HK-2 (cell line): ENCODE measurements around the gene KCNF1.
"Not testable (repeated sequence)": the region's sequence is repeated elsewhere in the genome, so short reads cannot be mapped to it uniquely, and the experiment has no call there.

Experiments used
- DNase-seq: peaks from one replicate; pipeline ENCODE4 v3.0.0-alpha.2; 2018; ENCODE audit not compliant: unreplicated experiment

KCNF1 gene

DNA sequence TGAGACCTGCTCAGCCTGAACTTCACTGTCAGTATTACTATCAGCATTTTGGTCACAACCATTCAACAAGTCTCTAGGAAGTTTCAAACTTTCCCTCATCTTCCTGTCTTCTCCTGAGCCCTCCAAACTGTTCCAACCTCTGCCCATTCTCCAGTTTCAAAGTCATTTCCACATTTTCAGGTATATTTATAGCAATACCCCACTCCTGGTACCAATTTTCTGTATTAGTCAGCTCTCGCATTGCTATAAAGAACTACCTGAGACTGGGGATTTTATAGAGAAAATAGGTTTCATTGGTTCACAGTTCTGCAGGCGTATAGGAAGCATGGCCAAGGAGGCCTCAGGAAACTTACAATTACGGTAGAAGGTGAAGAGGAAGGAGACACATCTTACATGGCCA, 27.3 kb downstream of the KCNF1 start:
- no peak for DNase-seq

DNA sequence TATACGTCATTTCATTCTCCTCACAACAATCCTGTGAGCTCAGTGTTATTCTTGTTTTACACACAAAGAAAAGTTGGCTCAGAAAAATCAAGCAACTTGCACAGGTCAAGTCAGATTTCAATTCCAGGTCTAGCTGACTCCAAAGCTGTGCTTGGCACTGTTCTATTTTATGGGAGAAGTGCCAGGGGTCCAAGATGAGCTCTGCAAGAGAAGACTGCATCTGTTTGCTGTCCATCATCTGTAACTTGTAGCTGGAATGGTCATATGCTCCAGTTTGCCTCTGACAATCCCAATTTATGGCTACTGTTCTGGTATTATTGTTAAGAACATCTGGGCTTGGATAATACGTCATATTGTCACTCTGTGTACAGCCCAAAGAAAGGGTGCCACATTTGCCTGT, 28.9 kb downstream of the KCNF1 start:
- no peak for DNase-seq

DNA sequence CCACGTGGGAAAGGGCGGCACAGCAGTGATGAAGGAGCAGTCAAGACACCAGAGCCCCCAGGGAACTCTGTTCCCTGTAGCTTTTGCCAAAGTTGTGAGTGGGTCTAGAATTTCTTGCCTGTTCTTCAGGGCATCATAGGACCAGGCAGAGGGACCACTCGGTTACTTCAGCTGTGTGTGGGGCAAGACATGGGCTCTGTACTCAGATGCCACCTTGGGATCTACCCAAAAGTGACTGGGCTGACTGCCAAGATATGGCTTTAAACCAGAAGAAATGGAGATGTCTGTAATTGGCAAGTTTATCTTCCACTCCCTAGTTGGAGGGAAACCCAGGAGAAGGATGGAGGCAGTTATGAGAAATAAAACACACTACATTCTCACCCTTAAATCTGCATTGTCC, 29.6 kb downstream of the KCNF1 start:
- DNase-seq: no peak

DNA sequence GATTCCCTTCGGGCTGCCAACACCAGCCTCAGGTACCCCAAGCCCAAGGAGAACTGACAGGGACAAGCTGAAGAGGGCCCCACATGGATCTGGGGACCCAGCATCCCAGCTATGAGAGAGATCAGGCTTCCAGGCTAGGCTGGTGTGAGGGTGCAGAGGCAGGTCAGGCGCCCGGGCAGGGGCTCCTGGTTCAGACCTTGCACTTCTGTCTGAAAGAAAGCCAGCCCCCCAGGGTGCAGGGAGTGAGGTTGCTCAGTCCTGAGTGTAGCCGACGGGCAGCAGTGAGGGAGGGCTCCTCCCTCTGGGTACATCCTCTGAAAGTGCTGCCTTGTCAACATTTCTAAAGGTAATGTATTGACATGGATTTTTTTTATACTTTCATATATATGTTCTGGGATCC, 33.1 kb downstream of the KCNF1 start:
- DNase-seq: no peak

DNA sequence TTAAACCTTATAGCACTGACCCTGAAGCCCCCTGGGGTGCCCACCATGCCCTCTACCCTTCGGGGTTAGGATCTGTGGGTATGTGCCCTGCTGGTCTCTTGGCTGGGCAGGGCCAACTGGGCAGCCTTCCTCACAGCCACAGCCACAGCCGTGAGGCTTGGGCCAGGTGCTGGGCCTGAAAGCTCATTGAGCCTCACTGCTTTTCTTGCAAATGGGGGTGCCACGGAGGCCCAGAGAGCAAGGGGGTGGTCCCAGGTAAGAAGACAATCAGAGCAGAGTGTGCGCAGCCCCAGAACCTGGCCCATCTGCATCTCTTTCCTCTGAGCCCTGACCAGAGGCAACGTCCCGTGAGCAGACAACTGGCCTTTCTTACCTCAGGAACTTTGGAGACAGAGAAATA, 34.7 kb downstream of the KCNF1 start:
- DNase-seq: no peak

DNA sequence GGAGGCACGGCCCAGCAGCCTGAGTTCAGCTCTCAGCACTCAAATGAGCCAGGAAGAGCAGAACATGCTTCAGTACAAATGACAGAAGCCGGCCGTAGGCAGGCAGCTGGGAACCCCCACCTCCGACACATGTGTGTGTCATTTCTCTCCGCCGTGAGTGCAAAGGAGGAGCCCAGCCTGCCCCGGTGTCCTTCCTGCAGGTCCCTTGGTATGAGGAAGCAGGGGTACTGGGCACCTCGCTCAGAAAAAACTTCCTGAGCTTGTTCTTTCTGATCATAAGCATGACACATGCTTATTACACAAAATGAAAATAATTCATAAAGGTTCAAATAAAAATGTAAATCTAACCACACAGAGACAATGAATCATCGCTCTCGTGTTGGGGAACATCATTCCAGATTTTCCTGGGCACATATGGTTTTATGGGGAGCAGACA, 35.3 kb downstream of the KCNF1 start:
- no peak for DNase-seq

DNA sequence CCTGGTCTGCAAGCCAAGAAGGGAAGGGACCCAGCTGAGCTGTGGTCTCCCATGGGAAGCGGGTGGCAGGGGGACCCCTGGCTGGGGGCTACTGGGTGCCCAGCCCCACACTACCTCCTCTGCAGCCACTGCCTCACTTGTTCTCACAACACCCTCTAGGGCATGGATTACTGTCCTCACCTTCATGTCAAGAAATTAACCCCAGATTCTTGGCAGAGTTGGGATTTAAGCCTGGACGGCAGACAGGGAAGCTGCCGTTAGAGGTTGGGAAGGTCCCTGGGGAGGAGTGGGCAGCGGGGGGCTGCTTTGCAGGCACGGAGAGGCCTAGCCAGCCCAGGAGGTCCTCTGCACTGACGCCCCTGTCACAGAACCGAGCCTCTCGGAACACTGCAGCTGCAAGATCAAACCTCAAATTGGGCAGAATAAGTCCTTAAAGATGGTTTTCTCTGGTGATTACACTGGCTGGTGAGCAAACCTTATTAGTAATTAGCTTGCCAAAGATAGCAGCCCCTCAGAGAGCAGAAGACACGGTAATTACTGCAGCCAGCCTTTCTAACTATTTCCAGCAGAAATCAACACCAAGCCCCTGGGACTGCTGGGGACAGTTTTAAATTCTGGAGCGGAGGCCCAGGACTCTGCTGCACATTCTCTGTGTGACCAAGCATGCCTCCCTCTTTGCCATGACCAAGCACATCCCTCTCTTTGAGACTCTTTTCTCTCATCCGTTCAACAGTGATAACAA, 35.9 kb downstream of the KCNF1 start:
- no peak for DNase-seq

DNA sequence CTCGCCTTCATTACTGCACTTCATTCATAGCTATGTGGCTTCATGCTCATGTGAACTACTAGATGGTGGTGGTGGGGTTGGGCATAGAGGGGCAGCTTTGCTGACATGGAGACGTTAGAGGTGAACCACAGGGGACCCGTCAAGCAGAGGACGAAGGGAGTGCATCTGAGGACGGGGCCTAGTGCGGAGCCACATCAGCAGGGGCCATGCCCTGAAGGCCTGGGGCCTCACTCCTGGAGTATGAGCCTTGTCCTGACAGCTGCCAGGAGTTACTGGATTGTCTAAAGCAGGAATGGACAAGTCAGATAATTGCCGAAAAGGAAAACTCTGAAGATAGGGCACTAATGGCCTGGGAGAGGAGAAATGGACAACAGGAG, 36.4 kb downstream of the KCNF1 start:
- no peak for DNase-seq

DNA sequence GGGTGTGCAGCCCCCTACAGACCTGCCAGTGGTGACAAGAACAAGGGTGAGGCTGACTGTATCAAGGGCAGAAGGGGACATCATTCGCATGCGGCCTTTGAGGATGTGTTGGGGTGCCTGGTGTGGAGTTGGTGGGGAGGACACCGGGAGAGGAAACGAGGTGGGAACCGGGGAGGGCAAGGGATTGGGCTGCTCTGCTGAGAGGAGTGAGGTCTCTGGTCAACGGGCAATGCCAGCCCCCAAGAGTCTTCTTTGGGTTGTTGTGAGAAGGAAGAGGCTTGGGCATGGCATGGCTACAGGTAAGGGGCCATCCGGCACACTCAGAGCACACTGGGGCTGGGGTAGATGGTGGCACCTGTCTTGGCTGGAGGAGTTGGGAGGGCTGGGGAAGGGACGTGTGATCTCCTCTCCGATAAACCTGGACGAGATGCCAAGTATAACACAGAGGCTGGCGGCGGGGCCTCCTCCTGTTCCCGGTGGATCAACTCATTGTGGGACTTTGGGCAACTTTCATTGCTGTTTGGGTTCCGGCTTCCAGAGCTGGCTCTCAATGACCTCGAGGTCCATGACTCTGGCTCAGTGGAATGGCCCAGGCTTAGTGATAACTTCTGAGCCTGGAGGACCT, 37.0 kb downstream of the KCNF1 start:
- no peak for DNase-seq

DNA sequence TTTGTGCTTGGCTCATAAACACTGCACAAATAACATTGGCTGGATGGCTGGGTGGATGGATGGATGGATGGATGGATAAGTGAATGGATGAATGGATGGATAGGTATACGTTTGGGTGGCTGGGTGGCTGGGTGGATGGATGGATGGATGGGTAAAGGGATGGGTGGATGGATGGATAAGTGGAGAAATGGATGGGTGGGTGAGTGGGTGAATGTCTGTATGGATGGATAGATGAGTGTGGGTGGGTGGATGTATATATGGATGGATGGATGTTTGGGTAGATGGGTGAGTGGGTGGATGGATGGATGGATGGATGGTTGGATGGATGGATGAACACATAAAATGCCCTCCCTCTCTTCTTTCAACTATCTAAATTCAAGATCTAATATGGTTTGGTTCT, 38.1 kb downstream of the KCNF1 start:
- no peak for DNase-seq

DNA sequence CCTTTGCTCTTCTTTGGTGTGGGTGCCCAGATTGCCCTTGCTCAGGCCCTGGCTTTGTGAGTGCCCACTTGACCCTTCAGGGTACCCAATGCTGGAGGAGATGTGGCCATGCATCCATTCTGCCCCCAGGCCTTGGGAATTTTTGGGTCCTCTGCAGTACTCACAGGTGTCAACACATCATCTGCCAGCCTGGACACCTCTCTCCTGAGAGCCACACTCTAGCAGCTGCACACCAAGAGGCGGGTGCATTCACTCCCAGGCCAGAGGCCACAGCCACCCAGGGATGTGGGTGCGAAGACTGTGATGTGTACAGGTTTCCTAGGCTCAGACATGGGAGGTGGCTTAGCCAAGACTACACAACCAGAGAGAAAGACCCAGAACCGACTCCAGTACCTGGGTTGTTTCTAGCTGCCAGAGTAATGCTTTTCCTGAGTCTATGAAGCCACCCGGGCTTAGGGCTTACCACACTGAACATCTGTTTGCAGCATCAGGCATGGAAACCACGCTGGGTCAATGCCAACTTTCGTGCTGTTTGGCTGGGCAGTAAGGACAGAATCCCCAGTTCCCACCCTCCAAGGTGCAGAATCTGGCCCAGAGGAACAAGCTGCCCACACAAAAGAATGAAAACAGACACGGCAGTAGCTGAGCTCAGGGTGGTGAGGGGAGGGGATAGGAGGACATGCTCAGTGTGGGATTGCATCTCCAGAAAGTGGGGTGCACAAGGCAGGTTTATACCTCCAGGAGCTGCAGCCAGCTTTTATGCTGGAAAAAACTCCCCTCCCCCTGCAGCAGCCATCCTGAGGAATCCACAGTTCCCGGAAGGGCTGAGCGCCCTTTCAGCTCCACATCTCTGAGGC, 40.1 kb downstream of the KCNF1 start:
- no peak for DNase-seq

DNA sequence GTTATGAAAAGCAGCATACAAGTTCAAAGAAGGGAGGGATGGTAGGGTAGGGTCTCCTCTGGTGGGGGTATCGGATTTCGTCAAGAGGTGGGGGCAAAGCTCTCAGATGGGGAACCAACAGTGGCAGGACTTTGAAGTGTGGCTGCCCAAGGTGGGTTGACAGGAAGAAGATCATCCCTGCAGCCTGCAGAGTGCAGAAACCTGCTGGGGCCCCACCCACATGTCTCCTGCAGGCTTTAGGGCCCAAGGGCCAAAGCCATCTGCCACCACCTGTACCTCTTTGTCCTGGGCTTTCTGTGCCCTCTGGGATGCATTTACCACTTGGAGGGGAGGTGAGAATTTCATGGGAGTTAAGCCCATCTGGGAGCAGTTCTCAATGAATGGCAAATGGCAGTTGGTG, 42.7 kb downstream of the KCNF1 start:
- DNase-seq: no peak

DNA sequence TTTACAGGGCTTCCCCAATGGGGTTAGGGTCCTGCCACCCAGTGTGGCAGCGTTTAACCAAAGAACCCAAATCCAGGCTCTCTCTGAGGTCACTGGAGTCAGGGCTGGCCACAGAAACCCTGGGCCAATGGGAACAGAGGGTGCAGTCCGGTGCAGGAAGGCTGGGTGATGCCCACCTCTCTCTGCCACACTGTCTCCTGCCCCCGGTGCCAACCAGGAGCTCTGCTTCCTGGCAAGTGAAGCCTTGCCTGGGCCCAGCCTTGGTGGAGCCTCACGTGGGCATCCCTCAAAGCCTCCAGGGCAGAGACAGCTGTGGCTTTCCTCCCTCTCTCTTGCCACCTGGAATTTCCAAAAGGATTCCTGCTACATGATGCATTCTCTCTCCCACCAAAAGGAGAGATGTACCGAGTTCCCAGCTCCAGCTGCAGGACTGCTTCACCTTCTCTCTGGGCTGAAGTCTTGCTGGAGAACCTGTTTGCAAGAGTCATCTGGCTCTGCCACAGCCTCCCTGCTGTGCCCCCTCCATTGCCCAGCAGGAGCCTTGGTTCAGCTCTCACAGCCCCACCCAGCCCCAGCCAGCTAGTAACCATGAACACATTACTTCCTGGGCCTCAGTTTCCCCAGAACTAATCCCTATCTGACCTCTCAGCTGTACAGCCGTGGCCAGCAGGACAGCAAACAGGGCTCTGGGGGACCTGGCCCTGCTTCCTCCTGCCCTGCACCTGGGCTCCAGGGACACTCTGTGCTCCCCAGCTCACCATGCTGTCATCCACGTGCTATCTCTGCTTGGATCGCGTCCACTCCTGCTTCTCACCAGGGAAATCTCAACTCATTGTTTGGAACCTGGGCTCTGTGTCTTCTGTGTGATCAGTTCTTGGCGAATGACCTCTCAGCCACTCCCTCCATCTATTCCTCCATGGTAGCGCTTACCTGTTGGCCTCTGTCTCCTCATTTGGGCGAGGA, 43.4 kb downstream of the KCNF1 start:
- no peak for DNase-seq

DNA sequence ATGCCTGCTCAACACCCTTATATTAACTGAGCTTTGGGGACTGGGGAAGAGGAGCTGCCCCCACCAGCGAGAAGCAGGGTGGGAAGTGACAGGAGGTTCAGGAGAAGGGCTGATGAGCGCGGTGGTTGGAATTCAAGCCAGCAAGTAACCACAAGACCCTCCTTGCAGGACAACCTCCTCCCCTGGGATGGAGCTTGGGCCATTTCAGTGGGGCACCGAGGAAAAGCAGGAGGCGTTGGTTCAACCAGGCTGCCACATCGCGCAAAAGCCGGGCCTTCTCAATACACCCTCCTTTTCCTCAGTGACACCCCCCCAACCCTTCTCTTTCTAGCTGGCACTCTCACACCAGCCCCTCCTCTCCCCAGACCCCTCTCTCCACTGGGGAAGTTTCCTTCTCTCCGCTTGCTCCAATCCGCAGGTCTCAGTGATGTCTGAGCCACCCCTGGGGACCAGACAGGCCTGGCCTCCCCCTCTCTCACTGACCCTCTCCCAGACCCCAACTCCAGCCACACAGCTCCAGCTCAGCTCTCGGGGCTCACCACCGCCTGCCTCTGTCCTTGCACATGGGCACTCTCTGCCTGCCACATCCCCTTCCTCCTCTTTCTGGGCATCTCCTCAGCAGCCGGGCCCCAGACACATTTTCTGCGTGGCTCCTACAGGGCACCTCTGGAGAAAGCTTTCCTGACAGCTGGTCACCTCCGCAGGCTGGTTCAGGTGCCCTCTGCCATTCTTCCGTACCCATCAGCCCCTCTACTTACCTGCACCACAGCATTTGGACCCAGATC, 44.5 kb downstream of the KCNF1 start:
- no peak for DNase-seq

DNA sequence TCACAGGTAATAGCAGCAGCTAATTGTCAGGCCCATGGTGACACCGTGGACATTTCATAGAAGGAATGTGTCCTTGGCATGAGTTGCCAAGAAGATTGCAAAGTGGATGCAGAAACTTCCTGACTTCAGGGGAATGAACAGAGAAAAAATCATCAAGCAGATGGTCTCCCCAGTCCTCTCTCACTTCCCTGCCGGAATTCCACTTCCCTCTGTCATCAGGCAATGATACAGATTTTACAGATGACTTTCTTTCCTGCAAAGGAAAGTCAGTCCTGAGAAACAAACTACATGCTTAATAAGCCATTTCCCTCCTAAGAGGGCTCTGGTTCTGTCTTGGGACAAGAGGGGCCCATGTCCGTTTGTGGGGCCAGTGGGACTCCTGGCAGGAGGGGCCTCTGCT, 45.7 kb downstream of the KCNF1 start:
- DNase-seq: no peak

DNA sequence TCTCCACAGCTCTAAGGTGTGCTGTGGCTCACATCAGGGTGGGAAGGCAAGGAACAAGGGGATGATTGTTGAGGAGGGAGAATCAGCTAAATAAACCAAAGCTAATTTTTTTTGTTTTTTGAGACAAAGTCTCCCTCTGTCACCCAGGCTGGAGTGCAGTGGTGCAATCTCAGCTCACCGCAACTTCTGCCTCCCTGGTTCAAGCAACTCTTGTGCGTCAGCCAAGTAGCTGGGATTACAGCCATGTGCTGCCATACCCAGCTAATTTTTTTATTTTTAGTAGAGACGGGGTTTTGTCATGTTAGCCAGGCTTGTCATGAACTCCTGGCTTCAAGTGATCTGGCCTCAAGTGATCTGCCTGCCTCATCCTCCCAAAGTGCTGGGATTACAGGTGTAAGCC, 46.7 kb downstream of the KCNF1 start:
- DNase-seq: not testable (repeated sequence)

DNA sequence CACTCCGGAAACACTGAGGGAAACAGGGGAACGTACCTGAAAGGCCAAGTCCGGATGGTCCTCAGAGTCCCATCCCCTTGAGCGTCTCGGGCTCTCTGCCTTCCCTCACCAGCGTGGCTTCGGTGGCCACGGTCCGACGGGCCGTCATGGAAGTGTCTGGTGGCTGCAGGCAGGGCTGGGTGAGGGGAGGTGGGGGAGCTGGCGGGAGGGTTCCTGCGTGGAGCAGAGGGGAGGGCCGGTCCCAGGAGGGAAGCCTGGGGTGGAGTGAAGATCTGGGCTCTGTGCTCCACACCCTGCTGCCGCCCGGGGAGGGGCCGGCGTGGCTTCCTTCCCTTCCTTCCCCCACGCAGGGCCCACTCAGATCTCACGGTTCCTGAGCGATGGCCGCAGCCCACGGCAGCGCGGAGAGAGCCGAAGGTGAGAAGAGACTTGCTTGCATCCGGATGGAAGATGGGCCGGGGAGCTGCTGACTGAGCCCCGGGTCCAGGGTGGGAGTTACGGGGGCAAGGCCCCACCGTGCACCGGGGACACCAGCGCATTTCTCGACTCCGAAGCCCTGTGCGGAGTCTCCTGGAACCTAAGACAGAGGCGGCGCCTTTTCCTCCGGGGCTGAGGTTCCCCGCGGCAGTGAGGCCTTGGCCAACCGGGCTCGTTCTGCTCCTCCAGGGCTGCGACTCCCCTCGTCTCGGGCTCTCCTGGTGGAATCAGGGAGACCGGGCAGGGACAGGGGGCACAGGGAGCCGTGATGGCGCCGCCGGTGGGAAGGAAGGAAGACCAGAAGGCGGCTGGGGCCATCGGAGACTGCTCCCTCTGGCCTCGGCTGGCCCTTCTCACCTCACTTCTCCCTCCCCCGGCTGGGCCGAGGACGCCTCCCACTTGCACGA, 49.1 kb downstream of the KCNF1 start:
- DNase-seq: no peak

DNA sequence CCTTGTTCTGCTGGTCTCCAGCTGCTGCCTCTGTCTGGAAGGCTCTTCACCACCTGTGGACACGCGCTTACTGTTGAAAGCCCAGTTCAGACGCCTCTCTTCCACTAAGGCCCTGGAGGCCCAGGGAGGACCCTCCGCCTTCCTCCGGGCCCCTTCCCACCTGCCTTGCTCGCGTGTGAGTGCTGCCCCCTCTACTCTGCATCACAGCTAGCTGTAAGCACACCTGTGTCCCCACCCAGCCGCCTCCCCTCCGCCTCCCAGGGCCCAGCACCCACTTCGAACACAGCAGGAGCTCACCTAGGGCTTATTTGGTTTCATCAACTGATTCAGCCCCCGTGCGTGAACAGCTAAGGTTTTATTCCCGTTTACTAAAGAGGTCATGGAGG, 49.7 kb downstream of the KCNF1 start:
- DNase-seq: no peak

DNA sequence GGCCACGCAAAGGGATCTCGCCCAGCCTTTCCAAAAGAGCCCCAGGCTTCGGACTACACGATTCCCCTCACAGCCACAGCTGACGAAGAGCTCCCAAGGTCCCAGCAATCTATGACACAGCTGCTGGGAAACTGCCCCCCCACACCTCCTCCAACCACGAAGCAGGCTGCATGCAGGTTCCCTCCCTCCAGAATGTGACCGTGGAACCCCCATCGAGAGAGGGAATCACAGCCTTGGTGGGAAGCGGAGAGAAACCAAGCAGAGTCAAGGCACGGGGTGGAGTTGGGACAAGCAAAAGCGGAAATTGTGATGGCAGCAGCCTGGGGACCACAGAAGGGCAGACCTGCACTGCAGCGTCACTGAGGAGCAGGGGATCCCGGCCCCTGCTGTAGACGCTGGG, 50.3 kb downstream of the KCNF1 start:
- no peak for DNase-seq

DNA sequence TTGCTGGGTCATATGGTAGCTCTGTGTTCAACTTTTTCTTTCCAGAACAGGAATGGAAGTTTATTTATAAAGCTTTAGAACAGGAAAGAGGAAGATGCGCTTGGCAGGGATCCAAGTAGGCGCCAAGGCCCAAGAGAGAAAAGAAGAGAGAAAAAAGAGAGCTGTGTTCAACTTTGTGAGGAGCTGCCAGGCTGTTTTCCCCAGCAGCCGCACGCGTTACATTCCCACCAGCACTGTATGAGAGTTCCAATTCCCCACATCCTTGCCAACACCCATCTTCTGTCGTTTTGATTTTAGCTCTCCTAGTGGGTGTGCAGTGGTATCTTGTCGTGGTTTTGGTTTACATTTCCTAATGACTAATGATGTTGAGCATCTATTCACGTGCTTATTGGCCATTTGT, 51.4 kb downstream of the KCNF1 start:
- no peak for DNase-seq
